OCI-LY1 (cell line): ENCODE data around the gene PLA2G4B.

Experiments
- EZH2 ChIP-seq: fragments of 200-600 bp; sonication (generic), shearing (Covaris generic); IDR thresholded peaks from 2 replicates; pipeline ENCODE4 v1.8.0; 2017; ENCODE audit warnings: borderline replicate concordance, mixed run types, mild to moderate bottlenecking, antibody characterized with exemption, low read length, moderate library complexity, mixed read lengths
- TF ChIP-seq, protein P1 (sequence below): fragments of 200-600 bp; sonication (generic), shearing (Covaris generic); IDR thresholded peaks from 2 replicates; pipeline ENCODE4 v1.5.1; 2017; ENCODE audit warnings: mild to moderate bottlenecking, antibody characterized with exemption, low read length, moderate library complexity, mixed read lengths

- TF ChIP-seq, protein P1, sequence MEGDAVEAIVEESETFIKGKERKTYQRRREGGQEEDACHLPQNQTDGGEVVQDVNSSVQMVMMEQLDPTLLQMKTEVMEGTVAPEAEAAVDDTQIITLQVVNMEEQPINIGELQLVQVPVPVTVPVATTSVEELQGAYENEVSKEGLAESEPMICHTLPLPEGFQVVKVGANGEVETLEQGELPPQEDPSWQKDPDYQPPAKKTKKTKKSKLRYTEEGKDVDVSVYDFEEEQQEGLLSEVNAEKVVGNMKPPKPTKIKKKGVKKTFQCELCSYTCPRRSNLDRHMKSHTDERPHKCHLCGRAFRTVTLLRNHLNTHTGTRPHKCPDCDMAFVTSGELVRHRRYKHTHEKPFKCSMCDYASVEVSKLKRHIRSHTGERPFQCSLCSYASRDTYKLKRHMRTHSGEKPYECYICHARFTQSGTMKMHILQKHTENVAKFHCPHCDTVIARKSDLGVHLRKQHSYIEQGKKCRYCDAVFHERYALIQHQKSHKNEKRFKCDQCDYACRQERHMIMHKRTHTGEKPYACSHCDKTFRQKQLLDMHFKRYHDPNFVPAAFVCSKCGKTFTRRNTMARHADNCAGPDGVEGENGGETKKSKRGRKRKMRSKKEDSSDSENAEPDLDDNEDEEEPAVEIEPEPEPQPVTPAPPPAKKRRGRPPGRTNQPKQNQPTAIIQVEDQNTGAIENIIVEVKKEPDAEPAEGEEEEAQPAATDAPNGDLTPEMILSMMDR = no peak
- TF ChIP-seq EZH2 = no peak
These were observed 47.2 kb downstream of the PLA2G4B start for GRCh38 chr15:41885841-41886240.
